ENCODE measurements around the gene NTPCR. TPM values are rescaled to one million over a fixed set of nuclear protein-coding genes. Genes with fewer than 3 reads are reported as not detected.

Gene NTPCR
- total RNA-seq, 2 donors from 2014 or later, result 28.3 to 29.1 TPM

DNA sequence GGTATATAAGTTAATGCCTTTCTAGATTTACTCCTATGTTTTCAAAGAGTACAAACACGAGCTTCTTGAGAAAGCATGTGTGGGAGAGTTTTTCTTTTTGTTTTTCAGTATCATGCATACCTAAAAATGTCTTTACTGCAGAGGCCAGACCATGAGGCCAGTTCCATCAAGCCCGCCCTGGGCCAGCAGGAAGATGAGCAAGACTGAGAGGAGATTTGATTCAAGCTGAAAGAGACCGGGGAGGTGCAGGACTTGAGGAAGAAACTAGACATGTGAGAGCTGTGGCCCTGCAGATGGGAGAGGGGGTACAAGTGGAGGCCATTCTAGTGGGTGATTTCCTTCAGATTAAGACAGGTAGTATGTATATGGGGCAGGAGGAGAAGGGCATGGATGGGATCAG lies 33.4 kb upstream of the NTPCR start:
- intact Hi-C loops (cut with DNase I), result no loop called here
- WGBS, result 87% methylated on average over 3 of the region's 3 CpGs

GRCh38 chr1:232921381-232921780 lies 29.0 kb upstream of the NTPCR start:
- Histone ChIP-seq H3K4me3 (no peak overlapping the region), H3K9me3 (no peaks in the 10 kb centered on the region), H3K27ac (no peak overlapping the region), H3K36me3 (no peaks in the 10 kb centered on the region), H3K4me1 (replicated peaks) (no peaks in the 10 kb centered on the region), H3K27me3 (replicated peaks; ENCODE audit: insufficient read depth) (no peaks in the 10 kb centered on the region)
- WGBS, result 87% methylated on average over 2 of the region's 2 CpGs
- TF ChIP-seq, protein P1, sequence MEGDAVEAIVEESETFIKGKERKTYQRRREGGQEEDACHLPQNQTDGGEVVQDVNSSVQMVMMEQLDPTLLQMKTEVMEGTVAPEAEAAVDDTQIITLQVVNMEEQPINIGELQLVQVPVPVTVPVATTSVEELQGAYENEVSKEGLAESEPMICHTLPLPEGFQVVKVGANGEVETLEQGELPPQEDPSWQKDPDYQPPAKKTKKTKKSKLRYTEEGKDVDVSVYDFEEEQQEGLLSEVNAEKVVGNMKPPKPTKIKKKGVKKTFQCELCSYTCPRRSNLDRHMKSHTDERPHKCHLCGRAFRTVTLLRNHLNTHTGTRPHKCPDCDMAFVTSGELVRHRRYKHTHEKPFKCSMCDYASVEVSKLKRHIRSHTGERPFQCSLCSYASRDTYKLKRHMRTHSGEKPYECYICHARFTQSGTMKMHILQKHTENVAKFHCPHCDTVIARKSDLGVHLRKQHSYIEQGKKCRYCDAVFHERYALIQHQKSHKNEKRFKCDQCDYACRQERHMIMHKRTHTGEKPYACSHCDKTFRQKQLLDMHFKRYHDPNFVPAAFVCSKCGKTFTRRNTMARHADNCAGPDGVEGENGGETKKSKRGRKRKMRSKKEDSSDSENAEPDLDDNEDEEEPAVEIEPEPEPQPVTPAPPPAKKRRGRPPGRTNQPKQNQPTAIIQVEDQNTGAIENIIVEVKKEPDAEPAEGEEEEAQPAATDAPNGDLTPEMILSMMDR (IDR thresholded peaks at IDR 0.05), result no peak
- TF ChIP-seq POLR2A (IDR thresholded peaks at IDR 0.05) (no peak), POLR2AphosphoS5 (IDR thresholded peaks at IDR 0.05) (no peak)
- intact Hi-C loops (cut with DNase I), result no loop called here
- no peak for DNase-seq (ENCODE audit: low spot score)

More for the DNA sequence above, 33.4 kb upstream of the NTPCR start:
- Histone ChIP-seq H3K9me3 (no peaks in the 10 kb centered on the region), H3K27me3 (replicated peaks; ENCODE audit: insufficient read depth) (no peaks in the 10 kb centered on the region), H3K4me3 (no peak overlapping the region), H3K36me3 (no peaks in the 10 kb centered on the region), H3K27ac (no peak overlapping the region), H3K4me1 (replicated peaks) (no peaks in the 10 kb centered on the region)
- DNase-seq (ENCODE audit: low spot score), result no peak
- TF ChIP-seq, protein P1 (IDR thresholded peaks at IDR 0.05), result no peak
- TF ChIP-seq POLR2AphosphoS5 (IDR thresholded peaks at IDR 0.05) (no peak), POLR2A (IDR thresholded peaks at IDR 0.05) (no peak)

DNA sequence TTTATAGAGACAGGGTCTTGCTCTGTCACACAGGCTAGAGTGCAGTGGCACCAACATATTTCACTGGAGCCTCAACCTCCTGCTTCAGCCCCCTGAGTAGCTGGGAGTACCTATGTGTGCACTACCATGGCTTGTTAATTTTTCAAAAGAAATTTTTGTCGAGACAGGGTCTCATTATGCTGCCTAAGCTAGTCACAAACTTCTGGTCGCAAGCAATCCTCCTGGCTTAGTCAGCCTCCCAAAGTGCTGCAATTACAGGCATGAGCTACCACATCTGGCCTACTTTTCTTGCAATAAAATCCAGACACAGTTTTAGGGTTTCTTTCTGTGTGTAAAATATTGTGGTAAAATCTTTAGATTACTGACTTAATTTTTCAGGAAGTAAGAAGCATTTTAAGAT lies 27.9 kb upstream of the NTPCR start:
- H3K27me3 ChIP-seq (replicated peaks; ENCODE audit: insufficient read depth), result no peaks in the 10 kb centered on the region
- no peaks in the 10 kb centered on the region for H3K9me3 ChIP-seq
- no peaks in the 10 kb centered on the region for H3K4me1 ChIP-seq (replicated peaks)
- no peak for DNase-seq (ENCODE audit: low spot score)
- no peak overlapping the region for H3K27ac ChIP-seq
- WGBS, result 36% methylated on average over 2 of the region's 2 CpGs
- no peaks in the 10 kb centered on the region for H3K36me3 ChIP-seq
- no peak for TF ChIP-seq POLR2A (IDR thresholded peaks at IDR 0.05)
- TF ChIP-seq POLR2AphosphoS5 (IDR thresholded peaks at IDR 0.05), result no peak
- TF ChIP-seq, protein P1 (IDR thresholded peaks at IDR 0.05), result no peak
- intact Hi-C loops (cut with DNase I), result no loop called here
- no peak overlapping the region for H3K4me3 ChIP-seq

DNA sequence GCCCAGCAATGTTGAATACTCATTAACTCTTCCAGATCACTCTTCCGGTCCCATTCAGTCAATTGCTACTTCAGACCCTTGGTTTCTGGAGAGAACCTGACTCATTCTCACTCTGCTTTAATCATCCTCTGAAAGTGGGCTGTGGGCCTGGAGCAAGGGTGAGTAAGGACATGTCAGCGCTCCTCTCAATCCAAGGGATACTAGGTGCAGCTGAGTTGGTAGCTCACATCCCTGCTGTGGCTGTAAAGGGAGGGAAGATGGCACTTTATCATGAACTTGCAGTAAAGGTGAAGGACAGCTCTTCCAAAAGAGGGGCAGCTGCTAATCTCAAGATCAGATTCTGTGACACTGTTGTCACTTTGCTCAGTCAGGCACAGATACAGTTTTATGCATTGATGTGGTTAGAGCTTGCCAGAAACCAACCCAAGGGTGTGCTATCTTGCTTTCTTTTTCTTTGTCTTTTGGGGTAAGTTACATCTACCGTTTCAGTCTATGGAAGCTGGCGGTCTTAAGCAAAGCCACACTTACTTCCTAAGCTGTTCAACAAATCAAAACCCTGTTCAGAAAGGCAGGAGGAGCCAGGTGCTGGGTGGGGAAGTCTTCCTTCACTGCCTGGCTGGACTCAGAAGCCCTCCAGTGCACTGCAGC lies 26.5 kb upstream of the NTPCR start:
- TF ChIP-seq POLR2AphosphoS5 (IDR thresholded peaks at IDR 0.05) (no peak), POLR2A (IDR thresholded peaks at IDR 0.05) (no peak)
- TF ChIP-seq, protein P1 (IDR thresholded peaks at IDR 0.05), result no peak
- Histone ChIP-seq H3K27me3 (replicated peaks; ENCODE audit: insufficient read depth) (no peaks in the 10 kb centered on the region), H3K27ac (no peak overlapping the region), H3K9me3 (no peaks in the 10 kb centered on the region), H3K36me3 (no peaks in the 10 kb centered on the region), H3K4me3 (no peak overlapping the region), H3K4me1 (replicated peaks) (no peaks in the 10 kb centered on the region)
- 89% methylated on average over 4 of the region's 4 CpGs for WGBS
- no peak for DNase-seq (ENCODE audit: low spot score)
- intact Hi-C loops (cut with DNase I), result no loop called here

DNA sequence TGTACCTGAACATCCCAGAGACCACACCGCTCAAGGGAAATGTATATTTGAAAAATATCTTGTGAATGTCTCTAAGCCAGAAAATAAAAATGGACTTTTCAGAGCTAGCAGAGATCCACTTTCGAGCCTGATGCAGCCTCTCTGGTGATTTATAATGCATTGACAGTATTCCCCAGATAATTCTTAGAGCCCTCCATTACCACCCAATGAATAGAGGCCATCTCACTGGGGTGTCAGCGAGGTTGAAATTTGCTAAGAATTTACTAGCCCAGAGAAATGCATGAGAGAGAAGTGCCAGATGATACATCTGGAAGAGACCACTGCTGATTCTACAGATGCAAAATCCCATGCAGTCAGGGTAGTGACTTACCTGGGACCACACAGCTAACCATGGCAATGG lies 25.5 kb upstream of the NTPCR start:
- intact Hi-C loops (cut with DNase I), result no loop called here
- H3K4me1 ChIP-seq (replicated peaks), result no peaks in the 10 kb centered on the region
- 97% methylated on average over 3 of the region's 3 CpGs for WGBS
- no peak for DNase-seq (ENCODE audit: low spot score)
- H3K36me3 ChIP-seq, result no peaks in the 10 kb centered on the region
- no peaks in the 10 kb centered on the region for H3K9me3 ChIP-seq
- H3K4me3 ChIP-seq, result no peak overlapping the region
- H3K27me3 ChIP-seq (replicated peaks; ENCODE audit: insufficient read depth), result no peaks in the 10 kb centered on the region
- H3K27ac ChIP-seq, result no peak overlapping the region
- TF ChIP-seq, protein P1 (IDR thresholded peaks at IDR 0.05), result no peak
- TF ChIP-seq POLR2AphosphoS5 (IDR thresholded peaks at IDR 0.05), result no peak
- no peak for TF ChIP-seq POLR2A (IDR thresholded peaks at IDR 0.05)

Measured in prostate gland (tissue), 2 donors.